ENCODE data around the gene HOMER2.

DNA sequence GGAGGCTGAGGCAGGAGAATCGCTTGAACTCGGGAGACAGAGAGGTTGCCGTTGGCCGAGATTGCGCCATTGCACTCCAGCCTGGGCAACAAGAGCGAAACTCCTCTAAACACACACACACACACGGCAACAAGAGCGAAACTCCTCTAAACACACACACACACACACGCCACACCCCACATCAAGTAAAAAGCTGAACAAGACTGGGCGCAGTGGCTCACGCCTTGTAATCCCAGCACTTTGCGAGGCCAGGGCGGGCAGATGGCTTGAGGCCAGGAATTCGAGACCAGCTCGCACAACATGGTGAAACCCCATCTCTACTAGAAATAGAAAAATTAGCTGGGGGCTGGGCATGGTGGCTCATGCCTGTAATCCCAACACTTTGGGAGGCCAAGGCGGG lies 49.0 kb downstream of the HOMER2 start:
- TF ChIP-seq, protein P1, sequence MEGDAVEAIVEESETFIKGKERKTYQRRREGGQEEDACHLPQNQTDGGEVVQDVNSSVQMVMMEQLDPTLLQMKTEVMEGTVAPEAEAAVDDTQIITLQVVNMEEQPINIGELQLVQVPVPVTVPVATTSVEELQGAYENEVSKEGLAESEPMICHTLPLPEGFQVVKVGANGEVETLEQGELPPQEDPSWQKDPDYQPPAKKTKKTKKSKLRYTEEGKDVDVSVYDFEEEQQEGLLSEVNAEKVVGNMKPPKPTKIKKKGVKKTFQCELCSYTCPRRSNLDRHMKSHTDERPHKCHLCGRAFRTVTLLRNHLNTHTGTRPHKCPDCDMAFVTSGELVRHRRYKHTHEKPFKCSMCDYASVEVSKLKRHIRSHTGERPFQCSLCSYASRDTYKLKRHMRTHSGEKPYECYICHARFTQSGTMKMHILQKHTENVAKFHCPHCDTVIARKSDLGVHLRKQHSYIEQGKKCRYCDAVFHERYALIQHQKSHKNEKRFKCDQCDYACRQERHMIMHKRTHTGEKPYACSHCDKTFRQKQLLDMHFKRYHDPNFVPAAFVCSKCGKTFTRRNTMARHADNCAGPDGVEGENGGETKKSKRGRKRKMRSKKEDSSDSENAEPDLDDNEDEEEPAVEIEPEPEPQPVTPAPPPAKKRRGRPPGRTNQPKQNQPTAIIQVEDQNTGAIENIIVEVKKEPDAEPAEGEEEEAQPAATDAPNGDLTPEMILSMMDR (IDR thresholded peaks at IDR 0.05) = no peak
- TF ChIP-seq POLR2A (IDR thresholded peaks at IDR 0.05) (no peak), POLR2AphosphoS5 (IDR thresholded peaks at IDR 0.05) (no peak)

Measured in stomach (tissue), 4 donors.